Measurements from ENCODE around the gene ZNF710. TPM values are rescaled to one million over a fixed set of nuclear protein-coding genes. Genes with fewer than 3 reads are reported as not detected.

Gene ZNF710
- total and polyA plus RNA-seq, 9 of the 15 experiments (the other 6 are each of a cell fraction or from before 2014, with no cell fraction given) = 0.56 to 14.2 (median 5.2) TPM

GRCh38 chr15:90087454-90088154 lies 86.5 kb downstream of the ZNF710 start (continued):
- TF ChIP-seq RBM25 (IDR thresholded peaks at IDR 0.05; ENCODE audit: low read depth, low read length, severe bottlenecking) (peak; percentile 51), TOE1 (IDR thresholded peaks at IDR 0.05; ENCODE audit: borderline replicate concordance) (peak; percentile 92), TOE1 (CRISPR knock-in tag; IDR thresholded peaks at IDR 0.05; ENCODE audit: borderline replicate concordance, low read depth) (no peak), MXD1 (CRISPR knock-in tag; IDR thresholded peaks at IDR 0.05; ENCODE audit: borderline replicate concordance, poor library complexity, severe bottlenecking) (no peak), CBFA2T2 (conservative IDR thresholded peaks at IDR 0.05) (peak; percentile 47), TAF7 (tag; IDR thresholded peaks at IDR 0.05) (no peak), FOSL1 (tag; conservative IDR thresholded peaks at IDR 0.05) (no peak), U2AF2 (optimal IDR thresholded peaks at IDR 0.05; ENCODE audit: low read depth, low read length) (no peak), ETV6 (IDR thresholded peaks at IDR 0.05; ENCODE audit: borderline replicate concordance in 1 of 2, low read depth in 2 of 2, low read length in 1 of 2) (no peak), ETV6 (CRISPR knock-in tag; IDR thresholded peaks at IDR 0.05; ENCODE audit: borderline replicate concordance) (no peak), ZNF431 (CRISPR knock-in tag; IDR thresholded peaks at IDR 0.05) (no peak), E2F1 (CRISPR knock-in tag; IDR thresholded peaks at IDR 0.05) (no peak)
- TF ChIP-seq, protein P1, sequence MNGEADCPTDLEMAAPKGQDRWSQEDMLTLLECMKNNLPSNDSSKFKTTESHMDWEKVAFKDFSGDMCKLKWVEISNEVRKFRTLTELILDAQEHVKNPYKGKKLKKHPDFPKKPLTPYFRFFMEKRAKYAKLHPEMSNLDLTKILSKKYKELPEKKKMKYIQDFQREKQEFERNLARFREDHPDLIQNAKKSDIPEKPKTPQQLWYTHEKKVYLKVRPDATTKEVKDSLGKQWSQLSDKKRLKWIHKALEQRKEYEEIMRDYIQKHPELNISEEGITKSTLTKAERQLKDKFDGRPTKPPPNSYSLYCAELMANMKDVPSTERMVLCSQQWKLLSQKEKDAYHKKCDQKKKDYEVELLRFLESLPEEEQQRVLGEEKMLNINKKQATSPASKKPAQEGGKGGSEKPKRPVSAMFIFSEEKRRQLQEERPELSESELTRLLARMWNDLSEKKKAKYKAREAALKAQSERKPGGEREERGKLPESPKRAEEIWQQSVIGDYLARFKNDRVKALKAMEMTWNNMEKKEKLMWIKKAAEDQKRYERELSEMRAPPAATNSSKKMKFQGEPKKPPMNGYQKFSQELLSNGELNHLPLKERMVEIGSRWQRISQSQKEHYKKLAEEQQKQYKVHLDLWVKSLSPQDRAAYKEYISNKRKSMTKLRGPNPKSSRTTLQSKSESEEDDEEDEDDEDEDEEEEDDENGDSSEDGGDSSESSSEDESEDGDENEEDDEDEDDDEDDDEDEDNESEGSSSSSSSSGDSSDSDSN (IDR thresholded peaks at IDR 0.05; ENCODE audit: borderline replicate concordance in 1 of 2, low read depth in 2 of 2, low read length in 2 of 2) = no peak
- TF ChIP-seq, protein P2, sequence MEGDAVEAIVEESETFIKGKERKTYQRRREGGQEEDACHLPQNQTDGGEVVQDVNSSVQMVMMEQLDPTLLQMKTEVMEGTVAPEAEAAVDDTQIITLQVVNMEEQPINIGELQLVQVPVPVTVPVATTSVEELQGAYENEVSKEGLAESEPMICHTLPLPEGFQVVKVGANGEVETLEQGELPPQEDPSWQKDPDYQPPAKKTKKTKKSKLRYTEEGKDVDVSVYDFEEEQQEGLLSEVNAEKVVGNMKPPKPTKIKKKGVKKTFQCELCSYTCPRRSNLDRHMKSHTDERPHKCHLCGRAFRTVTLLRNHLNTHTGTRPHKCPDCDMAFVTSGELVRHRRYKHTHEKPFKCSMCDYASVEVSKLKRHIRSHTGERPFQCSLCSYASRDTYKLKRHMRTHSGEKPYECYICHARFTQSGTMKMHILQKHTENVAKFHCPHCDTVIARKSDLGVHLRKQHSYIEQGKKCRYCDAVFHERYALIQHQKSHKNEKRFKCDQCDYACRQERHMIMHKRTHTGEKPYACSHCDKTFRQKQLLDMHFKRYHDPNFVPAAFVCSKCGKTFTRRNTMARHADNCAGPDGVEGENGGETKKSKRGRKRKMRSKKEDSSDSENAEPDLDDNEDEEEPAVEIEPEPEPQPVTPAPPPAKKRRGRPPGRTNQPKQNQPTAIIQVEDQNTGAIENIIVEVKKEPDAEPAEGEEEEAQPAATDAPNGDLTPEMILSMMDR (IDR thresholded peaks at IDR 0.05 in 2 of 3, conservative IDR thresholded peaks at IDR 0.05 in 1 of 3; ENCODE audit: insufficient read depth in 2 of 3, low read depth in 1 of 3, low read length in 3 of 3) = peak in 2 of 3 experiments; percentile 33 to 45; a peak in 4 of 6 replicates
- TF ChIP-seq, protein P3, sequence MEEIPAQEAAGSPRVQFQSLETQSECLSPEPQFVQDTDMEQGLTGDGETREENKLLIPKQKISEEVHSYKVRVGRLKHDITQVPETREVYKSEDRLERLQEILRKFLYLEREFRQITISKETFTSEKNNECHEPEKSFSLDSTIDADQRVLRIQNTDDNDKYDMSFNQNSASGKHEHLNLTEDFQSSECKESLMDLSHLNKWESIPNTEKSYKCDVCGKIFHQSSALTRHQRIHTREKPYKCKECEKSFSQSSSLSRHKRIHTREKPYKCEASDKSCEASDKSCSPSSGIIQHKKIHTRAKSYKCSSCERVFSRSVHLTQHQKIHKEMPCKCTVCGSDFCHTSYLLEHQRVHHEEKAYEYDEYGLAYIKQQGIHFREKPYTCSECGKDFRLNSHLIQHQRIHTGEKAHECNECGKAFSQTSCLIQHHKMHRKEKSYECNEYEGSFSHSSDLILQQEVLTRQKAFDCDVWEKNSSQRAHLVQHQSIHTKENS (CRISPR knock-in tag; IDR thresholded peaks at IDR 0.05) = no peak
- TF ChIP-seq, protein P4, sequence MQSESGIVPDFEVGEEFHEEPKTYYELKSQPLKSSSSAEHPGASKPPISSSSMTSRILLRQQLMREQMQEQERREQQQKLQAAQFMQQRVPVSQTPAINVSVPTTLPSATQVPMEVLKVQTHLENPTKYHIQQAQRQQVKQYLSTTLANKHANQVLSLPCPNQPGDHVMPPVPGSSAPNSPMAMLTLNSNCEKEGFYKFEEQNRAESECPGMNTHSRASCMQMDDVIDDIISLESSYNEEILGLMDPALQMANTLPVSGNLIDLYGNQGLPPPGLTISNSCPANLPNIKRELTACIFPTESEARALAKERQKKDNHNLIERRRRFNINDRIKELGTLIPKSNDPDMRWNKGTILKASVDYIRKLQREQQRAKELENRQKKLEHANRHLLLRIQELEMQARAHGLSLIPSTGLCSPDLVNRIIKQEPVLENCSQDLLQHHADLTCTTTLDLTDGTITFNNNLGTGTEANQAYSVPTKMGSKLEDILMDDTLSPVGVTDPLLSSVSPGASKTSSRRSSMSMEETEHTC (IDR thresholded peaks at IDR 0.05) = no peak

All from K562 (cell line).